B cell (primary cell): ENCODE results near the gene CXorf66. TPM values are rescaled to one million over a fixed set of nuclear protein-coding genes. Genes with fewer than 3 reads are reported as not detected.
"Not testable (repeated sequence)": the region's sequence is repeated elsewhere in the genome, so short reads cannot be mapped to it uniquely, and the experiment has no call there.

Experiments used
- ATAC-seq: fragments of 200-7000 bp; cut with Tn5 transposase; one replicate; pipeline ENCODE4 v1.10.0; 2021; ENCODE audit warnings: low read depth, mild to moderate bottlenecking, moderate number of reproducible peaks, moderate library complexity
- CTCF ChIA-PET: fragments of 350-600 bp; sonication (Branson Sonifier 250); formaldehyde crosslinking; loops from one replicate; lab custom pipeline; 2021; ENCODE audit warnings: antibody characterized with exemption, inconsistent platforms; lab: Charles Lee
- POLR2A ChIA-PET: fragments of 350-600 bp; sonication (Branson Sonifier 250); formaldehyde crosslinking; loops from one replicate; lab custom pipeline; 2021; ENCODE audit warnings: antibody characterized with exemption; lab: Charles Lee
- DNase-seq: peaks from one replicate; pipeline ENCODE4 v3.0.0; 2013
- H2AFZ ChIP-seq: 2 replicates; pipeline ENCODE4 v1.6.1; 2012; ENCODE audit warnings: mild to moderate bottlenecking, low read depth, low read length; ENCODE audit not compliant: insufficient read depth, poor library complexity, severe bottlenecking
- H3K27ac ChIP-seq, 2 donors: 1 replicate in 1 of 2; 2 replicates in 1 of 2; pipeline ENCODE4 v1.5.1; 2012 to 2013; ENCODE audit warnings: low read length in 2 of 2, mild to moderate bottlenecking in 2 of 2, moderate library complexity in 1 of 2
- H3K27me3 ChIP-seq, 4 experiments: fragments of 200-600 bp in 1 of 4; sonication (generic) in 1 of 4; replicated peaks in 1 of 4; 1 replicate in 2 of 4; 2 replicates in 2 of 4; pipeline versions ENCODE4 v1.6.1 to v1.7.0; 2013 to 2016; ENCODE audit warnings: low read length in 3 of 4, mild to moderate bottlenecking in 2 of 4, mixed read lengths in 1 of 4, moderate library complexity in 1 of 4; ENCODE audit not compliant: insufficient read depth in 4 of 4, control insufficient read depth in 3 of 4; ENCODE audit errors: control extremely low read depth in 1 of 4
- H3K36me3 ChIP-seq, 2 experiments: replicated peaks in 1 of 2; 1 replicate in 1 of 2; 2 replicates in 1 of 2; pipeline versions ENCODE4 v1.6.1 to v1.7.1; 2013; ENCODE audit warnings: low read length in 1 of 2; ENCODE audit not compliant: insufficient read depth in 2 of 2, control insufficient read depth in 1 of 2; ENCODE audit errors: control extremely low read depth in 1 of 2, extremely low read depth in 1 of 2
- H3K4me1 ChIP-seq, 2 donors: fragments of 200-600 bp in 1 of 2; sonication (generic) in 1 of 2; 1 replicate in 1 of 2; 2 replicates in 1 of 2; pipeline versions ENCODE4 v1.5.1 to v1.6.1; 2013 to 2017; ENCODE audit warnings: low read length in 2 of 2; ENCODE audit not compliant: control insufficient read depth in 2 of 2, insufficient read depth in 2 of 2
- H3K4me2 ChIP-seq: replicated peaks from 2 replicates; pipeline ENCODE3; 2012; ENCODE audit warnings: mild to moderate bottlenecking, low read depth, low read length; ENCODE audit not compliant: poor library complexity, severe bottlenecking
- H3K4me3 ChIP-seq, 5 experiments: fragments of 200-600 bp in 1 of 5; sonication (generic) in 1 of 5; 1 replicate in 3 of 5; 2 replicates in 2 of 5; pipeline versions ENCODE4 v1.5.1 to v1.7.0; 2011 to 2016; ENCODE audit warnings: low read length in 4 of 5, mild to moderate bottlenecking in 4 of 5, low read depth in 2 of 5, control low read depth in 1 of 5, moderate library complexity in 1 of 5; ENCODE audit not compliant: insufficient read depth in 1 of 5; ENCODE audit errors: control extremely low read depth in 1 of 5, extremely low read depth in 1 of 5
- H3K79me2 ChIP-seq: fragments of 200-600 bp; sonication (generic); one replicate; pipeline ENCODE4 v1.6.0; 2016; ENCODE audit warnings: low read length; ENCODE audit not compliant: control insufficient read depth, insufficient read depth
- H3K9ac ChIP-seq: fragments of 200-600 bp; sonication (generic); 2 replicates; pipeline ENCODE4 v1.6.1; 2017; ENCODE audit warnings: mild to moderate bottlenecking, low read length, moderate library complexity
- H3K9me3 ChIP-seq, 3 donors: one replicate each; pipeline versions ENCODE4 v1.6.1 to v1.7.1; 2013; ENCODE audit warnings: low read length in 2 of 3; ENCODE audit not compliant: control insufficient read depth in 2 of 3, insufficient read depth in 1 of 3; ENCODE audit errors: control extremely low read depth in 1 of 3
- H4K20me1 ChIP-seq: 2 replicates; pipeline ENCODE4 v1.6.0; 2012; ENCODE audit warnings: mild to moderate bottlenecking, low read length; ENCODE audit not compliant: insufficient read depth, control insufficient read depth, poor library complexity, severe bottlenecking
- H3K27ac Mint-ChIP-seq: one replicate; pipeline ENCODE4 v1.8.0; 2021; ENCODE audit warnings: mixed read lengths
- H3K27me3 Mint-ChIP-seq: one replicate; pipeline ENCODE4 v1.8.0; 2021; ENCODE audit warnings: mixed read lengths
- H3K4me1 Mint-ChIP-seq: one replicate; pipeline ENCODE4 v1.8.0; 2021; ENCODE audit warnings: mixed read lengths
- H3K4me3 Mint-ChIP-seq: one replicate; pipeline ENCODE4 v1.8.0; 2021; ENCODE audit warnings: mixed read lengths
- H3K9me3 Mint-ChIP-seq: one replicate; pipeline ENCODE4 v1.8.0; 2022; ENCODE audit warnings: mixed read lengths; ENCODE audit not compliant: insufficient read depth
- EZH2 ChIP-seq: IDR thresholded peaks from 2 replicates; pipeline ENCODE4 v1.6.1; 2012; ENCODE audit warnings: borderline replicate concordance, low read depth, mild to moderate bottlenecking, moderate library complexity, low read length; ENCODE audit not compliant: insufficient read depth, poor library complexity, severe bottlenecking
- WGBS: methylation state at CpG from one replicate; pipeline ENCODE4 v1.1.5; 2013; ENCODE audit warnings: missing lambda C conversion rate; ENCODE audit not compliant: insufficient coverage; 5-methylcytosine and 5-hydroxymethylcytosine counted together
- intact Hi-C: fragments of 100-400 bp; cut with micrococcal nuclease; formaldehyde crosslinking; loops from one replicate; pipeline ENCODE4 v1.10.0; 2022
- polyA plus RNA-seq: library from polyadenylated mRNA; depleted of rRNA; stranded (reverse); fragments of >200 nt; gene quantifications from 2 replicates; pipeline ENCODE4 v1.2.3, GENCODE V29; 2012
- total RNA-seq, 2 donors: library from RNA; stranded (reverse); fragments of 120-200 nt in 1 of 2; gene quantifications; 1 replicate in 1 of 2; 2 replicates in 1 of 2; pipeline versions ENCODE4 v1.2.3 to v1.2.4, GENCODE V29; 2013 to 2022
- TF ChIP-seq, protein P1 (sequence below): fragments of 200-600 bp; IDR thresholded peaks from one replicate; pipeline ENCODE4 v1.8.0; 2022; ENCODE audit warnings: antibody characterized with exemption, mild to moderate bottlenecking

CXorf66 gene
- total and polyA plus RNA-seq, 2 donors (not counting 1 experiment from before 2014, with no cell fraction given) = not detected

DNA sequence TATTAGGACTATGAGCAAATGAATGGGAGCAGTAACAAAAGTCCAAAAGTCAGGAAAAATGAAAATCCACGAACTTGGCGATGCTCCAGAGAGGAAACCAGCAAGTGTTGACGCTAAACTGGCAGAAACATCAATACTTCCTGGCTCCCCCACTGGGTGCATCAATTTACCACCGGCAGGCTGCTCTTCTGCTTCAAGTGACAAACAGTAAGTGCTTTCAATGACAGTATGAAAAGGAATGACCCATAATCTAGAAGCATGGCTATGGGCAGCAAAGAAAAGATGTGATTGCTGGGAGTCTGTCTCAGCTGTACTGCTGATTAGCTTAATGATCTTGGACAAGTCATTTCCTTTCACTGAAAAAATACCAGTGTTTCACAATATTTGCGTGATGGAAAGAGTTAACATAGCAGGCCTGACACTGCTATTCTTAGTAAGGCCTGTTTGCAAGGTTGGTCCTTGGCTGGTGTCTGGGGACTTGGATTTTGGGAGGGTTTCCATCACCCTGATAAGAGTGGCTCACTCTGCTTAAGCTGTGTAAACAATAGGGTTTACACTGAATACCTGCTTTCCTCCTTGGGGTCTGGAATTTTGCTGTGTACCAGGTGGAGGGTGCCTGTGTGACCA lies 41.1 kb downstream of the CXorf66 start:
- no peak overlapping the region for H3K4me3 Mint-ChIP-seq
- TF ChIP-seq, protein P1, sequence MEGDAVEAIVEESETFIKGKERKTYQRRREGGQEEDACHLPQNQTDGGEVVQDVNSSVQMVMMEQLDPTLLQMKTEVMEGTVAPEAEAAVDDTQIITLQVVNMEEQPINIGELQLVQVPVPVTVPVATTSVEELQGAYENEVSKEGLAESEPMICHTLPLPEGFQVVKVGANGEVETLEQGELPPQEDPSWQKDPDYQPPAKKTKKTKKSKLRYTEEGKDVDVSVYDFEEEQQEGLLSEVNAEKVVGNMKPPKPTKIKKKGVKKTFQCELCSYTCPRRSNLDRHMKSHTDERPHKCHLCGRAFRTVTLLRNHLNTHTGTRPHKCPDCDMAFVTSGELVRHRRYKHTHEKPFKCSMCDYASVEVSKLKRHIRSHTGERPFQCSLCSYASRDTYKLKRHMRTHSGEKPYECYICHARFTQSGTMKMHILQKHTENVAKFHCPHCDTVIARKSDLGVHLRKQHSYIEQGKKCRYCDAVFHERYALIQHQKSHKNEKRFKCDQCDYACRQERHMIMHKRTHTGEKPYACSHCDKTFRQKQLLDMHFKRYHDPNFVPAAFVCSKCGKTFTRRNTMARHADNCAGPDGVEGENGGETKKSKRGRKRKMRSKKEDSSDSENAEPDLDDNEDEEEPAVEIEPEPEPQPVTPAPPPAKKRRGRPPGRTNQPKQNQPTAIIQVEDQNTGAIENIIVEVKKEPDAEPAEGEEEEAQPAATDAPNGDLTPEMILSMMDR = no peak
- no peak for TF ChIP-seq EZH2
- intact Hi-C loops = no loop called here
- DNase-seq (no peak), ATAC-seq (no peak)
- H3K9ac ChIP-seq = no peak overlapping the region
- H3K4me1 ChIP-seq = no peaks in the 10 kb centered on the region
- peaks cover 30% of the 10 kb centered on the region for H3K79me2 ChIP-seq
- H3K9me3 Mint-ChIP-seq = no peaks in the 10 kb centered on the region
- ChIA-PET CTCF (no interaction called here), POLR2A (no interaction called here)
- no peaks in the 10 kb centered on the region for H3K27me3 Mint-ChIP-seq
- H2AFZ ChIP-seq = no peak overlapping the region
- no peak overlapping the region for H3K27ac Mint-ChIP-seq
- H3K4me2 ChIP-seq = no peak overlapping the region
- no peak overlapping the region for H3K4me3 ChIP-seq
- H3K9me3 ChIP-seq = no peaks in the 10 kb centered on the region
- no CpG with 5 or more reads among the region's 5 CpGs for WGBS
- no peak overlapping the region for H3K27ac ChIP-seq
- H3K4me1 Mint-ChIP-seq = peaks cover 21% of the 10 kb centered on the region
- H4K20me1 ChIP-seq = no peaks in the 10 kb centered on the region
- no peaks in the 10 kb centered on the region for H3K27me3 ChIP-seq
- no peaks in the 10 kb centered on the region for H3K36me3 ChIP-seq

DNA sequence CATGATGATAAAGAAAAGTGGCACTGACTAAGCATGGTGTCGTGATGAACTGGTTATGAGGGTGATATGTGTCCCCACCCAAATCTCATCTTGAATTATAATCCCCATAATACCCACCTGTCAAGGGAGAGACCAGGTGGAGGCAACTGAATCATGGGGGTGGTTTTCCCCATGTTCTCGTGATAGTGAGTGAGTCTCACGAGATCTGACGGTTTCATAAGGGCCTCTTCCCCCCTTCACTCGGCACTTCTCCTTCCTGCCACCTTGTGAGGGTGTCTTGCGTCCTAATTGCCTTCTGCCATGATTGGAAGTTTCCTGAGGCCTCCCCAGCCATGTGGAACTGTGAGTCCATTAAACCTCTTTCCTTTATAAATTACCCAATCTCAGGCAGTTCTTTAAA lies 44.2 kb downstream of the CXorf66 start:
- intact Hi-C loops, POLR2A ChIA-PET, H3K9ac ChIP-seq, ATAC-seq, DNase-seq, H3K36me3 ChIP-seq, H3K27me3 Mint-ChIP-seq, H3K4me3 Mint-ChIP-seq, H3K4me2 ChIP-seq, H3K27ac Mint-ChIP-seq, CTCF ChIA-PET, H4K20me1 ChIP-seq, H3K9me3 Mint-ChIP-seq, H2AFZ ChIP-seq, H3K27ac ChIP-seq, H3K4me3 ChIP-seq, H3K27me3 ChIP-seq, H3K9me3 ChIP-seq, H3K4me1 ChIP-seq: not testable (repeated sequence)
- no CpG with 5 or more reads among the region's 6 CpGs for WGBS
- H3K79me2 ChIP-seq = peaks cover 29% of the 10 kb centered on the region
- H3K4me1 Mint-ChIP-seq = peaks cover 34% of the 10 kb centered on the region
